SK-MEL-5 (cell line): ENCODE measurements around the gene ELOVL2. TPM values are rescaled to one million over a fixed set of nuclear protein-coding genes. Genes with fewer than 3 reads are reported as not detected.

Source experiments
- DNase-seq: peaks from one replicate; pipeline ENCODE4 v3.0.0-alpha.2; 2016; ENCODE audit warnings: low read depth, low spot score
- in situ Hi-C: cut with HindIII; loops from 2 replicates; pipeline ENCODE4 v1.10.0; 2016; ENCODE audit warnings: low sequenced_read_pairs, high pct_unique_total_duplicates, low pct_unique_long_range_greater_than_20kb
- total RNA-seq: library from RNA; depleted of rRNA; stranded (reverse); fragments of >200 nt; shearing (Covaris generic); gene quantifications from 2 replicates; pipeline ENCODE4 v1.2.3, GENCODE V29; 2014

Gene ELOVL2
- total RNA-seq, 1 experiment from 2014 or later = 30.4 TPM

- DNase-seq = peak; percentile 67
- in situ Hi-C loops = loop anchor here (10.0 kb wide), 1 partner anchor 111 kb away; no protein-coding TSS in a partner anchor
Measured at GRCh38 chr6:11065436-11066202, 21.5 kb upstream of the ELOVL2 start.

GRCh38 chr6:11064836-11065235, 20.7 kb upstream of the ELOVL2 start:
- DNase-seq = no peak
- in situ Hi-C loops = loop anchor here (10.0 kb wide), 1 partner anchor 110 kb away; no protein-coding TSS in a partner anchor

- DNase-seq = no peak
- in situ Hi-C loops = loop anchor here (10.0 kb wide), 1 partner anchor 108 kb away; no protein-coding TSS in a partner anchor
Measured at GRCh38 chr6:11062715-11063114, 18.6 kb upstream of the ELOVL2 start.

- DNase-seq = no peak
- in situ Hi-C loops = loop anchor here (10.0 kb wide), 1 partner anchor 107 kb away; no protein-coding TSS in a partner anchor
Measured at GRCh38 chr6:11062083-11062482, 18.0 kb upstream of the ELOVL2 start.

GRCh38 chr6:11058406-11058805, 14.3 kb upstream of the ELOVL2 start:
- no peak for DNase-seq
- in situ Hi-C loops = no loop called here

GRCh38 chr6:11056871-11057270, 12.8 kb upstream of the ELOVL2 start:
- in situ Hi-C loops = no loop called here
- DNase-seq = no peak

- in situ Hi-C loops = no loop called here
- DNase-seq = no peak
Measured at GRCh38 chr6:11055127-11055627, 11.1 kb upstream of the ELOVL2 start.

GRCh38 chr6:11054722-11055121, 10.6 kb upstream of the ELOVL2 start:
- in situ Hi-C loops = no loop called here
- DNase-seq = no peak

- in situ Hi-C loops = no loop called here
- DNase-seq = no peak
Measured at GRCh38 chr6:11053307-11053706, 9.2 kb upstream of the ELOVL2 start.

GRCh38 chr6:11050731-11051130, 6.6 kb upstream of the ELOVL2 start:
- in situ Hi-C loops = no loop called here

GRCh38 chr6:11044712-11045167, 635 bp upstream of the ELOVL2 start:
- DNase-seq = no peak
- in situ Hi-C loops = loop anchor here (10.0 kb wide), 1 partner anchor 80 kb away; no protein-coding TSS in a partner anchor

More at GRCh38 chr6:11050731-11051130, 6.6 kb upstream of the ELOVL2 start:
- DNase-seq = no peak

GRCh38 chr6:11043378-11043960, 636 bp downstream of the ELOVL2 start:
- in situ Hi-C loops = loop anchor here (10.0 kb wide), 1 partner anchor 79 kb away; no protein-coding TSS in a partner anchor
- no peak for DNase-seq

GRCh38 chr6:11042750-11043377, 1.2 kb downstream of the ELOVL2 start:
- in situ Hi-C loops = loop anchor here (10.0 kb wide), 1 partner anchor 78 kb away; no protein-coding TSS in a partner anchor
- peak; percentile 38 for DNase-seq

GRCh38 chr6:11042025-11042749, 1.9 kb downstream of the ELOVL2 start:
- DNase-seq = no peak

GRCh38 chr6:11040134-11040533, 4.0 kb downstream of the ELOVL2 start:
- in situ Hi-C loops = loop anchor here (10.0 kb wide), 1 partner anchor 75 kb away; no protein-coding TSS in a partner anchor
- DNase-seq = no peak

More at GRCh38 chr6:11042025-11042749, 1.9 kb downstream of the ELOVL2 start:
- in situ Hi-C loops = loop anchor here (10.0 kb wide), 1 partner anchor 77 kb away; no protein-coding TSS in a partner anchor

GRCh38 chr6:11039040-11039439, 5.1 kb downstream of the ELOVL2 start:
- in situ Hi-C loops = no loop called here
- no peak for DNase-seq

GRCh38 chr6:11036977-11037430, 7.1 kb downstream of the ELOVL2 start:
- in situ Hi-C loops = no loop called here
- DNase-seq = no peak
